NCI-H2196 (cell line): ENCODE data around the gene FAF1.

Experiments
- DNase-seq: peaks from one replicate; lab custom pipeline; 2025; ENCODE audit not compliant: unreplicated experiment; lab: John Stamatoyannopoulos, UW

FAF1 gene

DNA sequence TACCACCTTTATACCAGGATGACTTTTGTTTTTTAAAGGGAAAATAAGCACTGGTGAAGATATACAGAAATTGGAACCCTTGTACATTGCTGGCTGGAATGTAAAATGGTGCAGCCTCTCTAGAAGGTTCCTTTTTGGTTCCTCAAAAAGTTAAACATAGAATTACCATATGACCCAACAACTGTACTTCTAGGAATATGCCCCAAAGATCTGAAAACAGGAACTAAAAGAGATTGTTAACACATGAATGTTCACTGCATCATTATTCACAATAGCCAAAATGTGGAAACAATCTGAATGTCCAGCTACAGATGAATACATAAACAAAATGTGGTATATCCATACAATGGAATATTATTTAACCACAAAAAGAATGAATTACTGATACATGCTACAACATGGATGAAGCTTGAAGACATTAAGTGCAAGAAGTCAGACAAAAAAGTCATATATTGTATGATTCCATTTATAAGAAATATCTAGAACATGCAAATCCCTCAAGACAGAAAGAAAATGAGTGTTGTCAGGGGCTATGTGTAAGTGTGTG is 452.0 kb downstream of the FAF1 start:
- DNase-seq, result no peak

DNA sequence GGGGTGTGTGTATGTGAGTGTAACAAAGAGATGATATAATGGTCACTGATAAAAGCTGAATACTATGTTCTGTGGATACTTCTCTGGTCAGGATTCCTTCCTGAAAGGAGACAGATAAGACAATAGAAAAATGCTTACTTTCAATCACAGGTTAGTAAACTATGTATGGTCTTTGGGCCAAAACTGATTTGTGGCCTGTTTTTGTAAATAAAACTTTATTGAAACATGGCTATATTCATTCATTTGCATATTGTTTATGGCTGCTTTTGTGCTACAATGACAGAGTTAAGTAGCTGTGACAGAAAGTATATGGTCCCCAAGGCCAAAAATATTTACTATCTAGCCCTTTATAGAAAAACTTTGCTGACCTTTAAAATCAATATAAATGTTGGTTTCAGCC is 454.6 kb downstream of the FAF1 start:
- no peak for DNase-seq

DNA sequence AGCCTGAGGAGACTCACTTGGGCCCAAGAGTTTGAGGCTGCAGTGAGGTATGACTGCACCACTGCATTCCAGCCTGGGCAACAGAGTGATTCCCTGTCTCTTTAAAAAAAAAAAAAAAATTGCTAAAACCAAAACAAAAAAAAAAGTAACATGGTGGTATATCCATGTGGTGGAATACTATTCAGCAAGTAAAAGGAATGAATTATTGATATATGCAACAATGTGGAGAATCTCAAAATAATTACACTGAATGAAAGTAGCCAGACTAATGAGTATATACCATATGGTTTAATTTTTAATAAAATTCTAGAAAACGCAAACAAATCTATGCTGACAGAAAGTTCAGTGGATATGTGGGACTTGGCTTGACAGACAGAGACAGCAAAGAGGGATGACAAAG is 456.6 kb downstream of the FAF1 start:
- DNase-seq, result no peak

DNA sequence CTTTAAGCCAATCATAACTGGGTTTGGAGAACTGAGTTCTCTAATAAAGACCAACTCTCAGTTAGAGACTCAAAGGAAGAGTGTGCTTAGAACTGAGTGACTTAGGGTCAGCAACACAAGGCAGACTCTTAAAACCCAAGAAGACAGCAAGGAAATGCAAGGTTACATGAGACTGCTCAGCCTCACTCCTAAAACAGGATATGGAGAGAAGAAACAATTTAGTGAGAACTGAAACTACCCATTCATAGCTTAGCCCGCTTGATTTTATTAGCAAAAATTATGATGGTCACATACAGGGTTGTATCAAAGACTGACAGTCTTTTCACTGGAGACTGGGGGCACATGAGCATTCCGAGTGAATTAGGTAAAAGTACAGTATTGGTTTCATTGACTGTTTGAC is 457.9 kb downstream of the FAF1 start:
- DNase-seq, result no peak

DNA sequence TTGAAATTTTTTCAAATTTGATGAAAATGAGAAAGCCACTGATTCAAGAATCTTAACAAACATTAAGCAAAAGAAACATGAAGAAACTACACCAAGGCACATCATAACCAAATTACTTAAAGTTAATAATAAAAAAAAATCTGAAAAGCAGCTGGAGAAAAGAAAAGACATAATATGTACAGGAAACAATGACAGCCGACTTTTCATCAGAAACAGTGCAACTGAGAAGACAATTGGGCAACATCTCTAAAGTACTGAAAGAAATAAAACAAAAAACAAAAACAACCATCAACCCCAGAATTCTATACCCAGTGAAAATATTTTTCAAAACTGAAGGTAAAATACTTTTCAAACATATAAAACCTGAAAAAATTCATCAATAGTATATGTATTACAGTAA is 463.1 kb downstream of the FAF1 start:
- DNase-seq, result no peak

DNA sequence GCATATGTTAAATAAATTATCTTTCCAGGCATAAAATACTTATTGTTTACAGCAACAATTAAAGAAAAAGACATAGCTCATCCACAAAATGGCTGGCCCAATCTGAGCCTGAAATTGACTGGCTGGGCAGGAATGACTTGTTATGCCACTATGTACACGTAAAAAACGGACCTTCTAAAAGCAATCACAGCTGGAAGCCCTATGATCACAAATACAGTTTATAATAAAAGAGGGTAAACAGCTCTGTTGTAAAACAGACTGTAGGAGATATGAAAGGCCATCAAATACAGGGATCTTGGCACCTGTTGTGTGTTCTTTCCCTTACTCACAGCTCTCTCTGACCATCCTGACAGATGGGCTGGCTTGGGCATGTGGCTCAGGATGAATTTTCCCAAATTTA is 466.4 kb downstream of the FAF1 start:
- peak; percentile 13 for DNase-seq

DNA sequence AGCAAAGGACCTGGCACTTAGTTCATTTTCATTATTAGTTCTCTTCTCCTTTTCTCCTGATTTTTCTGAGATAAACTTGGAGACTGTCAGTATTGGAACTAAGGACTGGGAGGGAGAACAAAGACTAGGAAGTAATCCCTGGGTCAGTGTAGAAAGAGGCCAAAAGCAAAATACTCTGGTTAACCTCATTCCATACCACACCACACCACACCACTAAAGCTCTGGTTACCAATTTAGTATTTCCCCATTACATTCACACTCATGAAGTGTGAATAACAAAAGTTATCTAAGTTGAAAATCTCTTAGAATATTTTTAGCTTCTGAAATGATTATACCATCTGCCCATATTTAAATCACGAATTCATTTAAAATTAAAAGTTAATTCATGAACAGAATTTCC is 467.9 kb downstream of the FAF1 start:
- no peak for DNase-seq

DNA sequence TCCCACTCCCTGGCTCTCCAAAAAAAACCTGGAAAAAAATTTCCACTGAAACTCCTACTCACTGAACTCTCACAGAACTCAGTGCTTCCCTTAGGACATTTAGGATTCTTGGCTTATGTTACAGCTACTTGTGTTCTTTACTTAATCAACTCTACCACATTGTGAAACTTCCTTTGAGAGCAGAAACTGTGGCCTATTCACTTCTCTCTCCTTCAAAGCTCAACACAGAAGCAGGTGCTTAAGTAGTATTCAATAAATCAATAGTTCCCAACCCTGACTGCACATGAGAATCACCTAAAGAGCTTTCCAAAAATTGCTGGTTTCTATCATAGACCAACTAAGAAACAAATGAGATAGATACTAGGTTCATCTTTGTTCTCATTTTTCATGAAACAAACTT is 468.9 kb downstream of the FAF1 start:
- DNase-seq, result no peak

DNA sequence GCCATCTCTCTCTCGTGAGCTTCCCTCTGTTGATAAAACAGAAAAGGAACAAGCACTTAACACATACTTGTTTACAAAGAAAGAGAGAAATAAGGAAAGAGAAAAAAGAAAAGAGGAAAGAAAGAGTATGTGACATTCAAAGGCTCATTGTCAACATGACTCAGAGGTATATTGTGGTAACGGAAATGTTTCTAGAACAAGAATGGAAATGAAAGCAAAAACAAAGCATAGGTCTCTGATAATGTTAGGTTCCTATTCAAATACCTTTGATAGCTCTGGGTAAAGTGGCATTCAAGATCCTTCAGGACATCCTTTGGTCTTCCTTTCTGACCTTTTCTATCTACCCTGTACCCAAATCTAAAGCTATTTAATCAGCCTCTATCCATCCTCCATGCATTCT is 469.4 kb downstream of the FAF1 start:
- no peak for DNase-seq

DNA sequence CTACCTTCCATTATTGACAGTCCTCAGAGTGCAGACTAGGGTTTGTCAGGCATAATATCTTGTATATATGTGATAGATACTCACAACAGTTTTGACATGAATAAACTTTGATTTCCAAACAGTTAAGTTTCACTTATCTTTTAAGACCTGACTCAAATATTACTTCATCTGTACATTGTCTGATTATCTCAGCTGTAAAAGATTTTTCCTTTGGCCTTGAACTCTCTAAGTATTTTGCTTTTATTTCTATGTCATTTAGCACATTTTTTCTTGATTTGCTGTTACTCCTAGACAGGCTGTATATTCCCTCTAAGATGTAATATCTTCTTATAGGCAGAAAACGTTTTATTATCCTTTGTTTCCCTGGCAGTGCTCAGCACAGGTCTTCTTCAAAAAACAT is 471.2 kb downstream of the FAF1 start:
- no peak for DNase-seq

DNA sequence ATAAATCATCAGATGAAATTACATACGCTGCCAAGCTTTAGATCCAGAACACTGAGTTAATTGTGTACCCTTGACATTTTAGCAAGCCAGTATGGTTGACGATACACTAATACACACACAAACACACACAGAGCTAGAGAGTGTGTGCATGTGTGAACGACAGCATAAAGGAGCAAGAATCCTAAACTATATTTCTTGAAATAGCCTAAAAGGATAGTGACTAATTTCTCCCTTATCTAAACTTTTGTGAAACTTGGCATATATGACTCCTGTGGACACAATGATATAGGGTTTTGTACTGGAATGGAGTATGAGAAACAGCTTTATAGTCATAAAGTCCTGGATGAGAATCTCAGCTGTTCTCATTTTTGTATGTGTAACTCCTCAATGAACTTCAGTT is 471.7 kb downstream of the FAF1 start:
- DNase-seq, result no peak

DNA sequence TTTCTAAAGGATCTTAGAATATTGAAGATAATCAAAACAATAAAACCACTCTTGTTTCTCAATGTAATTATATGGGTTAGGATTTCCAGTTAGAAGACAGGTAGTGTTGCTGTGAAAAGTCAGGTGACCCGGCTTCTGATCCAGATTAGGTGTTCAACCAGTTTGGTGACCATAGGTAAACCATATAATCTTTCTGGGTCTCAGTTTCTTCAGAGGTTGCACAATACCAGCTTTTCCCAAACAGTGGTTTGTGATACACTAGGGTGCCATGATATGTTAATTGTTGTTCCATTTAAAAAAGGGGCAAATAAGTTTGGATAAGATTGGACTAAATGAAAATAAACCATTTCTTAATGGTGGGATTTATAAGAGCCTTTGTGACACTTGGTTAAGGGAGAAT is 472.3 kb downstream of the FAF1 start:
- DNase-seq, result no peak

DNA sequence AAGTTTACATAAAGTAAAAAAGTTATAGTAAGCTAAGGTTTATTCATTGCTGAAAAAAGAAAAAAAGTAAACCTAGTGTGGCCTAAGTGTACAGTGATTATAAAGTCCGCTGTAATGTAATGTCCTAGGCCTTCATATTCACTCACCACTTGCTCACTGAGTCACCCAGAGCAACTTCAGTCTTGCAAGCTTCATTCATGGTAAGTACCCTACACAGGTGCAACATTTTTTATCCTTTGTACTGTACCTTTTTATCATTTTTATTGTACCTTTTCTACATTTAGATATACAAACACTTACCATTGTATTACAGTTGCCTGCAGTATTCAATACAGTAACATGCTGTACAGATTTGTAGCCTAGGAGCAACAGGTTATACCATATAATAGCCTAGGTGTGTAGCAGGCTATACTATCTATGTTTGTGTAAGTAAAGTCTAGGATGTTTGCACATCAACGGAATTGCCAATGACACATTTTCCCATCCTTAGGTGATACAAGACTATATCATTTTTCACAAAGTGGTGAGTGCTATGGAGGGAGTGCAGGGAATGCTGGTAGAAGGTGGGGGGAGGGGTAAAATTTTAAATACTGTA is 478.8 kb downstream of the FAF1 start:
- DNase-seq, result no peak

DNA sequence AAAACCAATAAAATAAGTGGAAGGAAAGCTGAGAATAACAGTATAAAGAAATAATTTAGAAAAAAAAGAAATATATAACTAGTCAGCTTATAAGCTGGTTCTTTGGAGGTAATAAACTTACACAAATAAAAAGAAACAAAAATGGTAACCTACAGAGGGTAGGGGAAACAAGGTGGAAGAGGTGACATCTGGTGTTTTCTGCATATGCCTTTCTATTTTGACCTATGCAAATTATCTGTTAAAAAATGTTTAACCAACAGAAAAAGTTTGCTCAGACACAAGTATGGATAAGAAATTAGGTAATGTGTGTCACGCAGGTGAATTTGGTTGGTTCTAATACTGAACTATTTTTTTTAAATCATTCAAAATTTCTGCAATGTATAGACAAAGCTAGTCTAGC is 483.3 kb downstream of the FAF1 start:
- DNase-seq, result no peak

DNA sequence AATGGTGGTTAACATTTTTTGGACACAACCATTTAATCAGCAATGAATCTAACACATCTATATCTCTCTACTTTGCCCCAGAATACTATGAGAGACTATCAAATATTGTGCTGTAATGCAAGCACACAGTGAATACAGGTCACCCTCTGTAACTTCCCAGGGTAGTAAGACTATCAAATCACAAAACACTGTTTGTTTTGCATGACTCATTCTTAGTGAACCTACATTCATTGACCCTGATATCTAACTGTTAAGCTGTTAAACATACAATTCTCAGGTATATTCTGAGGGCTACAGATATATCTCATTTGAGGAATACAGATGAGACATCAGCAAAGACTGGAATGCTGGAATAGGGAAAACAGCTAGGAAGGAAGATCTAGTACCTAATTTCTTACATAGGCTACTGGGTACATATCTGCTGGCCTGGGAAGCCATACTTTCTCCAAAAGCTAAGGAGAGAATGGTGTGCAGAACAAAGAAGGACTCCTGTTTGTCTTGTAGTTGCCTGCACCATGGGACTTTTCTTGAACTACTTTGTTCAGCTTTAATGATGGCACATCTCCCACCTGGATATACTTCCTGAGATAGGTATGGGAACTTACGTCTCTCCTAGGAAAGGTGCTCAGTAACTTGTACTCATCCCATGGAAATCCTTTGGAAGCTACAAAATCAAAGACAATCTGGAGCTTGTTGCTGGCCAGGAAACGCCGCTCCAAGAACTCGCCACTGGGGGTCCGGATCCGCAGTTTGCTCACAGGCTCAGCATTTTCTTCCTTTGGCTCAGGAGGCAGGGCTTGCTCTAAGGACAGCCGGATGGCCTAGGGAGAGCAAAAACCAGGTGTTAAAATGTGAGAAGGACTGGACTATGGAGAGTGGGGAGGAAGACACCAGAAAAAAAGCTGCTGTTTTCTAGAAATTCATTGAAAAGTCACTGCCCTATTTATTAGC is 484.9 kb downstream of the FAF1 start:
- DNase-seq, result peak; percentile 56

DNA sequence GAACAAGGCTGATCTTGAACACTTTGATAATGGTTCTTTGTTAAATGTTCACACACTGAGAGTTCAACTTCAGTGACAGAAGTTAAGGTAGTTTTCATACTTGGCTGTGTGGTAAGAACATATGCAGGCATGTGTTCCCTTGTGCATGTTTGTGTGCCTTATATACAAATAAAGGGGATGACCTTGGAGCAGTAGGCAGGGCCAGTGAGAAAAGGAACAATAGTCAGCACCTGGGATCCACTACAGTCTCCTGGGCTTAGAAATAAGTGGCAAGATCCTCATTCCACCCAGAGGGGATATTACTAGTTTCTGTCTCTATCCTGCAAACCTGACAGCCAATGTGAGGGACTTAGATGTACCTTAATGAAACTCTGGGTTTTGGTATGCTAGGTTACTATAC is 486.6 kb downstream of the FAF1 start:
- DNase-seq, result no peak

DNA sequence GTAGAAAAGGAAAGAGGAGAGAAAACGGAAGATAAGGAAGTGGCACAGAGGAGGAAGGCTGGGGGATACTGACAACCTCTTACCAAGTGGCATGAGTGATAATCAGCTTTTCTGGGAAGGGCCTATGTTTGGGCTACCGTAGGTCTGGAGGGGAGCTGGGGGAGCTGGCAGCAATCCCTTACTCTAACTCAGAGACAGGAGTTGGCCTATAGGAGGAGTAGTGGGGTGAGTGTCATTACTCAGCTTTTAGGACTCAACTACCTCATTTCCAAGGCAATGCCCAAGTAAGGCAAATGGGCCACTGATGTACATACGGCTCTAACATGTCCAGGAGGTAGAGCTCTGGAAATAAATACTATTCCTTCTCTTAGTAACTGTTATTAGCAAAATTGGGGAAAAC is 488.1 kb downstream of the FAF1 start:
- DNase-seq, result no peak

DNA sequence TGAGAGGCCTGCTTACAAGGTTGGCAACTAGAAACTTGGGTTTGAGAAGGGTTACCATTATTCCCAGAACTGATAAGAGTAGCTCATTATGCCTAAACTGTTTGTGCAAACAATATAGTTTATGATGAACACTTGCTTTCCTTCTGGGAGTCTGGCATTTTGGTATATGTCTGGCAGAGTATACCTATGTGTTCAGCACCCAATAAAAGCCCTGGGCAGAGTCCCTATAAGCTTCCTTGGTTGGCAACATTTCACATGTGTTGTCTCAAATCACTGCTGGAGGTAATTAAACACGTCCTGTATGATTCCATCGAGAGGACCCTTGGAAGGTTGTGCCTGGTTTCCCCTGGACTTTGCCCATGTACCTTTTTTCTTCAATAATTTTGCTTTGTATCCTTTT is 497.1 kb downstream of the FAF1 start:
- DNase-seq, result no peak

DNA sequence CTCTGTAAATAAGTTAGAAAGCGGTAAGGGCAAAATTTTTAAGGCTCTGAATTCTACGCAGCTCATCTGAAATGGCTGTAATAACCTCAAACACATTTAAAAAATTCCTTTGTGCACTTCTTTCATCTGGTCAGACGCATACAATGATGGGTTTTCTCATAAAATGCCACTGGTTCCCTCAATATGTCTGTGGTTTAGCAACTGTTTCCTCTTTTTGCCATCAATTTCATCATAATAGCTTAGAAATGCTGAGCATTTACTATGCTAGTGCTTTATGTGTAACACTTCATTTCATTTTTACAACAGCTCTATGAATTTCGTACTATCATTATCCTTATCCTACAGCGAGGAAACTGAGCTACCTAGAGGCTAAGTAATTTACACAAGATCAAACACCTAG is 501.6 kb downstream of the FAF1 start:
- DNase-seq, result no peak

DNA sequence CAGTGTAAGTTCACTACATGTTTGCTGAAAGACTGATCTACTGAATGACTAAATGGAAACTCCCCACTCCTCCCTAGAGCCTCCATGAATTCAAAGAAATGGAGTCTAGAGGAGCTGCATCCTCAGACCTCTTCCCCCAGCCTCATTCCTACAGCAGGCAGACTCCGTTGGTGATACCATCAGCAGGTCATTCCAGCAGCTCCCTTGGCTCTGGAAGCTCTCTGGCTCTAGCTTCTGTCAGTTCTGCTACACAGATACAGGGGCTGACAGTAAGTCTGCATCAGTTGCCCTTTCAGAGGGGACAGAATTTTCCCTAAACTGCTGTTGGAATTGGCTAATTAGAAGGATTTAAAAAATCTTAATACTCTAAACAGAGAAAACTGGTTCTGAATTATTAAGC is 505.2 kb downstream of the FAF1 start:
- no peak for DNase-seq

DNA sequence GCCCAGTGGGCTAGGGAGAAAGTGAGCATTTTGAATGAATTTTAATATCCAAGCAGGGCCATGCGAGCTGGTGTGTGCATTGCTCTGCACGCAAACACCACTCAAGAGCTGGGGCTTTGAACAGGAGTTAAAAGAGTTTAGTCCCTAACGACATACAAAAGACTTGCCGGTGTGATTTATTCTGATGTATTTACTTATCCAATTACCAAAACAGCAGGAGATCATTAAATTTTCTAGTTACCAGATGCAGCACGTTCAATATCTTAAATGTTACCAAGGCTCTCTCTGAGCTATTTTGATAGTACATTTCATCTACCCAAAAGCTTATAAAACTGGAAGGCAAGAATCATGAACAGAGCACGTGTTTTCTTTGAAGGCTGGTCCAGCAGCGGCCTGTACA is 506.8 kb downstream of the FAF1 start:
- DNase-seq, result no peak

DNA sequence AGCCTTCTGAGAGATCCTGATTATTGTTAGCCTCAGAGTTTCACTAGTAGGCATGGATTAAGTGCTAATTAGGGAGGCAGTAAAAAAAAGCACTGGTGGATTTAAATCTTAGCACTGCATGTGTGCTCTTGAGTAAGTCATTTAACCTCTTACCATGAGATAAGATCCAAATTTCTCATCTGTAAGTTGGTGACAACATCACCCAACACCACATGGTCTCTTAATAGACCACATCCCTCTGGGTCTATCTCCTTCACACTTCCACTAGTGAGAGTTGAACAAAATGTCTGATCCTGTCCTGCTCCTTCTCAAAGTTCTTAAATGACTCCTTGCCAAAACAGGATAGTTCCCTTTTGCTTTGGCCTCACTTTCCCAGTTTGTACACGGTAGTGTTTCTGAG is 507.4 kb downstream of the FAF1 start:
- DNase-seq, result no peak
